H9 (cell line): Measurements from ENCODE around the gene LZIC. TPM values are rescaled to one million over a fixed set of nuclear protein-coding genes. Genes with fewer than 3 reads are reported as not detected.

Source experiments
- DNase-seq: peaks from one replicate; pipeline ENCODE4 v3.0.0-alpha.2; 2017
- H2AFZ ChIP-seq: one replicate; pipeline ENCODE4 v1.6.1; 2013; ENCODE audit warnings: mild to moderate bottlenecking, low read length, control low read depth, moderate library complexity
- H2AK5ac ChIP-seq: 2 replicates; pipeline ENCODE4 v1.6.1; 2013; ENCODE audit warnings: low read length, control low read depth, mixed read lengths; ENCODE audit not compliant: insufficient read length
- H2BK120ac ChIP-seq: one replicate; pipeline ENCODE4 v1.6.1; 2013; ENCODE audit warnings: low read depth, mild to moderate bottlenecking, low read length, control low read depth, inconsistent platforms; ENCODE audit not compliant: poor library complexity, severe bottlenecking
- H2BK12ac ChIP-seq: 2 replicates; pipeline ENCODE4 v1.6.1; 2013; ENCODE audit warnings: low read length, control low read depth, mixed read lengths, low read depth; ENCODE audit not compliant: insufficient read length
- H2BK15ac ChIP-seq: 2 replicates; pipeline ENCODE4 v1.6.1; 2013; ENCODE audit warnings: low read depth, low read length, control low read depth
- H2BK20ac ChIP-seq: one replicate; pipeline ENCODE4 v1.6.1; 2013; ENCODE audit warnings: low read depth, mild to moderate bottlenecking, low read length, control low read depth, inconsistent platforms; ENCODE audit not compliant: poor library complexity, severe bottlenecking
- H2BK5ac ChIP-seq: 2 replicates; pipeline ENCODE4 v1.6.1; 2013; ENCODE audit warnings: low read length, control low read depth, mixed read lengths; ENCODE audit not compliant: insufficient read length
- H3K14ac ChIP-seq: 2 replicates; pipeline ENCODE4 v1.6.1; 2013; ENCODE audit warnings: low read length, control low read depth; ENCODE audit not compliant: insufficient read depth
- H3K18ac ChIP-seq: 2 replicates; pipeline ENCODE4 v1.6.1; 2013; ENCODE audit warnings: low read depth, mild to moderate bottlenecking, mixed read lengths, low read length, control low read depth; ENCODE audit not compliant: insufficient read length
- H3K23ac ChIP-seq: 2 replicates; pipeline ENCODE4 v1.6.1; 2013; ENCODE audit warnings: low read length, control low read depth, mixed read lengths, low read depth; ENCODE audit not compliant: insufficient read length
- H3K23me2 ChIP-seq: 2 replicates; pipeline ENCODE4 v1.6.1; 2013; ENCODE audit warnings: low read depth, mild to moderate bottlenecking, mixed read lengths, low read length, control low read depth; ENCODE audit not compliant: insufficient read length, poor library complexity, severe bottlenecking
- H3K27ac ChIP-seq: 2 replicates; pipeline ENCODE4 v1.5.1; 2013; ENCODE audit warnings: low read length, control low read depth, mixed read lengths, low read depth; ENCODE audit not compliant: insufficient read length
- H3K27me3 ChIP-seq: 2 replicates; pipeline ENCODE4 v1.6.1; 2013; ENCODE audit warnings: low read length, control low read depth, inconsistent platforms; ENCODE audit not compliant: insufficient read depth
- H3K4ac ChIP-seq: 2 replicates; pipeline ENCODE4 v1.6.1; 2013; ENCODE audit warnings: low read depth, mild to moderate bottlenecking, control low read depth, inconsistent platforms, low read length, moderate library complexity
- H3K4me1 ChIP-seq: 2 replicates; pipeline ENCODE4 v1.6.1; 2013; ENCODE audit warnings: low read length, control low read depth, inconsistent platforms; ENCODE audit not compliant: insufficient read depth
- H3K4me2 ChIP-seq: 2 replicates; pipeline ENCODE4 v1.6.1; 2013; ENCODE audit warnings: low read length, control low read depth, mixed read lengths; ENCODE audit not compliant: insufficient read length, insufficient read depth
- H3K56ac ChIP-seq: 2 replicates; pipeline ENCODE4 v1.6.1; 2013; ENCODE audit warnings: low read depth, mild to moderate bottlenecking, mixed read lengths, low read length, control low read depth; ENCODE audit not compliant: insufficient read length
- H3K79me1 ChIP-seq: 2 replicates; pipeline ENCODE4 v1.6.1; 2013; ENCODE audit warnings: low read depth, mild to moderate bottlenecking, moderate library complexity, low read length, control low read depth, inconsistent platforms; ENCODE audit not compliant: insufficient read depth, poor library complexity, severe bottlenecking
- H3K79me2 ChIP-seq: 2 replicates; pipeline ENCODE4 v1.6.1; 2013; ENCODE audit warnings: low read length, control low read depth, inconsistent platforms; ENCODE audit not compliant: insufficient read depth
- H3K9ac ChIP-seq: 2 replicates; pipeline ENCODE4 v1.6.1; 2013; ENCODE audit warnings: low read length, control low read depth, mixed read lengths; ENCODE audit not compliant: insufficient read length; ENCODE audit errors: extremely low read depth
- H3K9me3 ChIP-seq: one replicate; pipeline ENCODE4 v1.6.1; 2013; ENCODE audit warnings: low read depth, low read length, inconsistent platforms; ENCODE audit not compliant: control insufficient read depth
- H3T11ph ChIP-seq: one replicate; pipeline ENCODE4 v1.6.1; 2013; ENCODE audit warnings: mild to moderate bottlenecking, low read length, control low read depth, inconsistent platforms
- H4K20me1 ChIP-seq: one replicate; pipeline ENCODE4 v1.6.1; 2013; ENCODE audit not compliant: control insufficient read depth, insufficient read length, insufficient read depth
- H4K5ac ChIP-seq: 2 replicates; pipeline ENCODE4 v1.6.1; 2013; ENCODE audit warnings: low read depth, mild to moderate bottlenecking, mixed read lengths, low read length, control low read depth; ENCODE audit not compliant: insufficient read length
- H4K8ac ChIP-seq: replicated peaks from 2 replicates; pipeline ENCODE4 v1.6.1; 2013; ENCODE audit warnings: low read length, control low read depth, mixed read lengths, low read depth; ENCODE audit not compliant: insufficient read length
- H4K91ac ChIP-seq: 2 replicates; pipeline ENCODE4 v1.6.1; 2013; ENCODE audit warnings: low read depth, mild to moderate bottlenecking, moderate library complexity, mixed read lengths, low read length, control low read depth; ENCODE audit not compliant: insufficient read length
- H3K27ac Mint-ChIP-seq, 3 experiments: 2 replicates in 2 of 3; 3 replicates in 1 of 3; pipeline ENCODE4 v1.8.0; 2020 to 2021; ENCODE audit warnings: mixed read lengths in 3 of 3, mild to moderate bottlenecking in 1 of 3, moderate library complexity in 1 of 3
- H3K27me3 Mint-ChIP-seq: 2 replicates; pipeline ENCODE4 v1.8.0; 2021; ENCODE audit warnings: low read depth, mild to moderate bottlenecking, moderate library complexity, mixed read lengths
- H3K36me3 Mint-ChIP-seq, 3 experiments: 2 replicates in 2 of 3; 3 replicates in 1 of 3; pipeline ENCODE4 v1.8.0; 2020 to 2021; ENCODE audit warnings: low read depth in 3 of 3, mixed read lengths in 3 of 3; ENCODE audit not compliant: insufficient read depth in 1 of 3
- H3K4me1 Mint-ChIP-seq, 2 experiments: 2 replicates each; pipeline ENCODE4 v1.8.0; 2020; ENCODE audit warnings: mixed read lengths in 2 of 2
- H3K4me3 Mint-ChIP-seq, 2 experiments: 2 replicates in 1 of 2; 3 replicates in 1 of 2; pipeline ENCODE4 v1.8.0; 2020 to 2021; ENCODE audit warnings: mild to moderate bottlenecking in 2 of 2, mixed read lengths in 2 of 2, moderate library complexity in 1 of 2
- H3K9me3 Mint-ChIP-seq, 2 experiments: 2 replicates in 1 of 2; 3 replicates in 1 of 2; pipeline ENCODE4 v1.8.0; 2020; ENCODE audit warnings: mild to moderate bottlenecking in 2 of 2, mixed read lengths in 2 of 2, moderate library complexity in 1 of 2
- CTCF ChIP-seq: fragments of 200-600 bp; sonication (generic); conservative IDR thresholded peaks from 3 replicates; pipeline ENCODE4 v1.8.0; 2021; ENCODE audit warnings: antibody characterized with exemption, mild to moderate bottlenecking
- WGBS: extraction: QIAGEN DNeasy Blood & Tissue Kit; methylation state at CpG from one replicate; pipeline ENCODE4 v1.1.7; 2013; ENCODE audit warnings: missing lambda C conversion rate, low lambda C conversion rate, mixed read lengths; ENCODE audit not compliant: insufficient read length; ENCODE audit errors: extremely low coverage; 5-methylcytosine and 5-hydroxymethylcytosine counted together
- total RNA-seq: library from RNA; stranded (reverse); gene quantifications from 2 replicates; pipeline ENCODE4 v1.2.1, GENCODE V29; 2021

LZIC gene
- total RNA-seq, 1 experiment from 2014 or later: 22.9 TPM

- Mint-ChIP-seq H3K4me3 (no peak overlapping the region), H3K4me1 (no peaks in the 10 kb centered on the region), H3K36me3 (no peaks in the 10 kb centered on the region), H3K27me3 (peaks cover 18% of the 10 kb centered on the region), H3K27ac (no peak overlapping the region), H3K9me3 (no peaks in the 10 kb centered on the region)
- H4K91ac ChIP-seq: no peak overlapping the region
- H3K79me2 ChIP-seq: no peaks in the 10 kb centered on the region
- H3K23ac ChIP-seq: no peak overlapping the region
- no peak overlapping the region for H3K18ac ChIP-seq
- DNase-seq: no peak
- H3K4me2 ChIP-seq: no peak overlapping the region
- H2BK12ac ChIP-seq: no peak overlapping the region
- no peaks in the 10 kb centered on the region for H4K20me1 ChIP-seq
- H3K9ac ChIP-seq: no peak overlapping the region
- H3K79me1 ChIP-seq: no peaks in the 10 kb centered on the region
- WGBS: no CpG with 5 or more reads among the region's 2 CpGs
- no peak overlapping the region for H2BK5ac ChIP-seq
- no peaks in the 10 kb centered on the region for H3K27me3 ChIP-seq
- no peak overlapping the region for H3K4ac ChIP-seq
- no peak overlapping the region for H2BK120ac ChIP-seq
- no peak overlapping the region for H3K27ac ChIP-seq
- no peak overlapping the region for H4K8ac ChIP-seq
- H2AK5ac ChIP-seq: no peak overlapping the region
- H3K14ac ChIP-seq: no peak overlapping the region
- H3K9me3 ChIP-seq: no peaks in the 10 kb centered on the region
- no peaks in the 10 kb centered on the region for H3K4me1 ChIP-seq
- no peak overlapping the region for H3T11ph ChIP-seq
- TF ChIP-seq CTCF: no peak
- no peak overlapping the region for H3K56ac ChIP-seq
- no peak overlapping the region for H2AFZ ChIP-seq
- no peak overlapping the region for H4K5ac ChIP-seq
- H2BK20ac ChIP-seq: no peak overlapping the region
- no peaks in the 10 kb centered on the region for H3K23me2 ChIP-seq
- no peak overlapping the region for H2BK15ac ChIP-seq
Measured at GRCh38 chr1:9990944-9991343, 47.8 kb upstream of the LZIC start.
